HepG2 (cell line): ENCODE measurements around the gene PLXNC1. TPM values are rescaled to one million over a fixed set of nuclear protein-coding genes. Genes with fewer than 3 reads are reported as not detected.

Experiments
- ATAC-seq: fragments of 200-7000 bp; cut with Tn5 transposase; 3 replicates; pipeline ENCODE4 v1.9.1; 2020; ENCODE audit warnings: mild to moderate bottlenecking, moderate library complexity
- BruUV-seq: library from RNA; stranded (reverse); fragments of 400-500 nt; replicated peaks from 2 replicates; lab custom pipeline; 2021; lab: Mats Ljungman, UMichigan
- CTCF ChIA-PET: fragments of 300-600 bp; formaldehyde crosslinking; extraction: SDS; loops from one replicate; lab custom pipeline; 2021; ENCODE audit warnings: low total read pairs, inconsistent platforms, low intra/inter-chr PET ratio; lab: Yijun Ruan, JAX
- POLR2A ChIA-PET: fragments of 350-600 bp; sonication (Branson Sonifier 250); formaldehyde crosslinking; loops from one replicate; lab custom pipeline; 2020; ENCODE audit warnings: antibody characterized with exemption, inconsistent platforms; lab: Yijun Ruan, JAX
- DNase-seq: peaks from one replicate; pipeline ENCODE4 v3.0.0-alpha.2; 2015; ENCODE audit warnings: low spot score
- FAIRE-seq: peaks from 3 replicates; lab custom pipeline; 2011; peaks lifted over from hg19 to GRCh38; lab: Jason Lieb, UNC
- H2AFZ ChIP-seq: one replicate; pipeline ENCODE4 v1.6.1; 2011; ENCODE audit warnings: low read length, inconsistent platforms
- H3K27ac ChIP-seq: fragments of 300-600 bp; 3 replicates; pipeline ENCODE4 v1.8.0; 2011; ENCODE audit warnings: mixed run types, mild to moderate bottlenecking, mixed read lengths, low read length, inconsistent platforms; ENCODE audit not compliant: insufficient read depth; ENCODE audit errors: extremely low read length
- H3K27me3 ChIP-seq, 2 experiments: fragments of 200-600 bp in 1 of 2; 2 replicates in 1 of 2; 3 replicates in 1 of 2; pipeline versions ENCODE4 v1.6.0 to v1.8.0; 2011; ENCODE audit warnings: low read length in 2 of 2, mild to moderate bottlenecking in 2 of 2, moderate library complexity in 2 of 2, inconsistent platforms in 1 of 2; ENCODE audit not compliant: insufficient read depth in 2 of 2, control insufficient read depth in 1 of 2
- H3K36me3 ChIP-seq, 2 experiments: fragments of 200-600 bp in 1 of 2; replicated peaks in 1 of 2; 2 replicates in 1 of 2; 3 replicates in 1 of 2; pipeline versions ENCODE4 v1.5.1 to v1.8.0; 2011; ENCODE audit warnings: low read length in 2 of 2, inconsistent platforms in 1 of 2; ENCODE audit not compliant: insufficient read depth in 2 of 2, control insufficient read depth in 1 of 2
- H3K4me1 ChIP-seq: 2 replicates; pipeline ENCODE4 v1.5.1; 2012; ENCODE audit warnings: low read length, inconsistent platforms; ENCODE audit not compliant: insufficient read depth
- H3K4me2 ChIP-seq: 2 replicates; pipeline ENCODE4 v1.6.0; 2011; ENCODE audit warnings: low read depth, low read length, inconsistent platforms
- H3K4me3 ChIP-seq, 3 experiments: fragments of 200-600 bp in 1 of 3; sonication (generic), shearing (Covaris generic) in 1 of 3; replicated peaks in 1 of 3; 2 replicates each; pipeline ENCODE4 v1.5.1; 2011 to 2016; ENCODE audit warnings: low read length in 3 of 3, inconsistent platforms in 2 of 3, low read depth in 2 of 3, mild to moderate bottlenecking in 2 of 3, control low read depth in 1 of 3, mixed read lengths in 1 of 3; ENCODE audit not compliant: insufficient read depth in 1 of 3
- H3K79me2 ChIP-seq: one replicate; pipeline ENCODE4 v1.6.1; 2011; ENCODE audit warnings: low read length, inconsistent platforms; ENCODE audit not compliant: insufficient read depth
- H3K9ac ChIP-seq: 2 replicates; pipeline ENCODE4 v1.6.0; 2011; ENCODE audit warnings: mild to moderate bottlenecking, low read depth, low read length, inconsistent platforms; ENCODE audit not compliant: insufficient read depth
- H3K9me3 ChIP-seq: 2 replicates; pipeline ENCODE4 v1.5.1; 2012; ENCODE audit warnings: mild to moderate bottlenecking, low read length
- H4K20me1 ChIP-seq: 2 replicates; pipeline ENCODE4 v1.6.0; 2011; ENCODE audit warnings: inconsistent platforms, mild to moderate bottlenecking, low read length, moderate library complexity; ENCODE audit not compliant: insufficient read depth
- ADNP ChIP-seq: sonication (generic); formaldehyde crosslinking; IDR thresholded peaks from 2 replicates; pipeline ENCODE4 v1.4.0; 2020; ENCODE audit warnings: missing genetic modification reagents
- ARID4A ChIP-seq: sonication (generic); formaldehyde crosslinking; IDR thresholded peaks from 2 replicates; pipeline ENCODE4 v1.5.0; 2020; ENCODE audit warnings: mild to moderate bottlenecking, missing genetic modification reagents, borderline replicate concordance
- PPARG ChIP-seq: conservative IDR thresholded peaks from 2 replicates; pipeline ENCODE4 v1.6.1; 2016; ENCODE audit warnings: missing biosample characterization, missing genetic modification reagents
- REST ChIP-seq, 2 experiments: IDR thresholded peaks; 2 replicates each; pipeline ENCODE4 v1.6.1; 2011 to 2012; ENCODE audit warnings: low read length in 2 of 2, borderline replicate concordance in 1 of 2, low read depth in 1 of 2, mild to moderate bottlenecking in 1 of 2, moderate library complexity in 1 of 2
- YY1 ChIP-seq: IDR thresholded peaks from 2 replicates; pipeline ENCODE4 v1.6.1; 2011; ENCODE audit warnings: low read length, low read depth, moderate library complexity, mild to moderate bottlenecking; ENCODE audit not compliant: insufficient read depth, insufficient replicate concordance
- ZBTB34 ChIP-seq: sonication (generic); formaldehyde crosslinking; IDR thresholded peaks from 2 replicates; pipeline ENCODE4 v1.8.0; 2022; ENCODE audit warnings: mild to moderate bottlenecking, missing genetic modification reagents
- ZBTB46 ChIP-seq: sonication (generic); formaldehyde crosslinking; IDR thresholded peaks from 2 replicates; pipeline ENCODE4 v1.4.0; 2020; ENCODE audit warnings: mild to moderate bottlenecking, missing genetic modification reagents, borderline replicate concordance
- ZNF468 ChIP-seq: sonication (generic); formaldehyde crosslinking; IDR thresholded peaks from 2 replicates; pipeline ENCODE4 v1.8.0; 2022; ENCODE audit warnings: mild to moderate bottlenecking, moderate library complexity, missing genetic modification reagents
- ZNF484 ChIP-seq: sonication (generic); formaldehyde crosslinking; IDR thresholded peaks from 2 replicates; pipeline ENCODE4 v1.5.1; 2020; ENCODE audit warnings: mild to moderate bottlenecking, low read depth, missing genetic modification reagents, borderline replicate concordance
- WGBS: methylation state at CpG from one replicate; pipeline ENCODE4 v1.1.6; 2017; ENCODE audit warnings: low lambda C conversion rate; 5-methylcytosine and 5-hydroxymethylcytosine counted together
- in situ Hi-C: cut with HindIII; loops from 2 replicates; pipeline ENCODE4 v1.10.0; 2017; ENCODE audit warnings: low pct_unique_long_range_greater_than_20kb; ENCODE audit not compliant: extremely low pct_ligation_motif_present
- intact Hi-C: fragments of 100-400 bp; cut with micrococcal nuclease; formaldehyde crosslinking; loops from one replicate; pipeline ENCODE4 v1.10.0; 2022; ENCODE audit not compliant: unreplicated experiment
- polyA plus RNA-seq, 8 experiments: library from polyadenylated mRNA; depleted of rRNA in 3 of 8; stranded (reverse) in 7 of 8; unstranded in 1 of 8; fragments of >200 nt; fragmentation: Illumina TruSeq in 4 of 8; extraction: Trizol in 4 of 8; gene quantifications; 2 replicates each; pipeline versions ENCODE4 v1.2.1 to v1.2.3, GENCODE V29; 2011 to 2016; ENCODE audit warnings: low read depth in 4 of 8, missing spikeins in 1 of 8, mixed read lengths in 1 of 8; ENCODE audit not compliant: insufficient read depth in 1 of 8
- total RNA-seq, 5 experiments: library from RNA; depleted of rRNA; stranded (reverse); fragments of >200 nt; fragmentation: Illumina TruSeq; extraction: Trizol; gene quantifications; 2 replicates each; pipeline ENCODE4 v1.2.3, GENCODE V29; 2016; ENCODE audit warnings: low read depth in 1 of 5

Gene PLXNC1
- total and polyA plus RNA-seq, 2 of the 13 experiments (the other 11 are each of a cell fraction or from before 2014, with no cell fraction given): 6.6 to 11.2 TPM

GRCh38 chr12:94149119-94149780 is 873 bp downstream of the PLXNC1 start:
- H3K27ac ChIP-seq: peak overlapping the region; percentile 72
- peaks cover 0 to 12% of the 10 kb centered on the region in 2 experiments; a peak in 2 of 5 replicates for H3K27me3 ChIP-seq
- H3K9ac ChIP-seq: peak overlapping the region; percentile 72
- H3K4me2 ChIP-seq: peak overlapping the region; percentile 83
- FAIRE-seq: no peak
- in situ Hi-C loops: loop anchor here (5.0 to 25.0 kb wide), 3 partner anchors 286 to 613 kb away; no protein-coding TSS in a partner anchor
- WGBS: no CpG with 5 or more reads among the region's 76 CpGs
- no TSS peak for BruUV-seq
- H3K79me2 ChIP-seq: peaks cover 31% of the 10 kb centered on the region
- peak; percentile 70 for ATAC-seq
- H3K9me3 ChIP-seq: no peaks in the 10 kb centered on the region
- DNase-seq: no peak
- no peak overlapping the region for H2AFZ ChIP-seq
- H4K20me1 ChIP-seq: no peaks in the 10 kb centered on the region
- POLR2A ChIA-PET: interaction anchor here (1.1 to 4.7 kb wide), 6 partner anchors 24 to 1325 kb away, joined by 3 to 40 read pairs (median 12); partner anchors contain the start of gene METAP2
- CTCF ChIA-PET: interaction anchor here (0.7 to 1.2 kb wide), 3 partner anchors 9 to 47 kb away, joined by 3 to 4 read pairs (median 4); no protein-coding TSS in a partner anchor
- peaks cover 59% of the 10 kb centered on the region for H3K4me1 ChIP-seq
- H3K4me3 ChIP-seq: peak overlapping the region; percentile 64 to 90 (median 76)
- intact Hi-C loops: loop anchor here (5.0 to 10.0 kb wide), 2 partner anchors 128 to 156 kb away; no protein-coding TSS in a partner anchor
- no peaks in the 10 kb centered on the region; a peak in 1 of 5 replicates for H3K36me3 ChIP-seq
- TF ChIP-seq ZBTB46 (CRISPR knock-in tag) (0 out of 2 replicates have a peak, but pooled peaks have one; percentile 66), YY1 (peak; percentile 59), PPARG (CRISPR knock-in tag) (0 out of 2 replicates have a peak, but pooled peaks have one; percentile 17), ZBTB34 (CRISPR knock-in tag) (0 out of 2 replicates have a peak, but pooled peaks have one; percentile 28), ARID4A (CRISPR knock-in tag) (peak; percentile 86), REST (IDR thresholded peaks at IDR 0.05; ENCODE audit: borderline replicate concordance in 1 of 2, low read depth in 1 of 2, low read length in 2 of 2) (no peak), ADNP (CRISPR knock-in tag) (peak; percentile 89), ZNF468 (CRISPR knock-in tag) (0 out of 2 replicates have a peak, but pooled peaks have one; percentile 9), ZNF484 (CRISPR knock-in tag) (no peak)
